Lower leg skin (tissue), 3 donors: Measurements from ENCODE around the gene ADSS1.

ENCODE experiments used
- POLR2A ChIP-seq, 2 donors: fragments of 450-650 bp; IDR thresholded peaks; one replicate each; pipeline ENCODE4 v1.6.1; 2016 to 2017; ENCODE audit warnings: antibody characterized with exemption in 2 of 2, mild to moderate bottlenecking in 1 of 2, moderate library complexity in 1 of 2
- TF ChIP-seq, protein P1 (sequence below), 3 donors: fragments of 450-650 bp; IDR thresholded peaks; one replicate each; pipeline ENCODE4 v1.5.1; 2016; ENCODE audit warnings: antibody characterized with exemption in 3 of 3, mild to moderate bottlenecking in 3 of 3, moderate library complexity in 2 of 3

- TF ChIP-seq, protein P1, sequence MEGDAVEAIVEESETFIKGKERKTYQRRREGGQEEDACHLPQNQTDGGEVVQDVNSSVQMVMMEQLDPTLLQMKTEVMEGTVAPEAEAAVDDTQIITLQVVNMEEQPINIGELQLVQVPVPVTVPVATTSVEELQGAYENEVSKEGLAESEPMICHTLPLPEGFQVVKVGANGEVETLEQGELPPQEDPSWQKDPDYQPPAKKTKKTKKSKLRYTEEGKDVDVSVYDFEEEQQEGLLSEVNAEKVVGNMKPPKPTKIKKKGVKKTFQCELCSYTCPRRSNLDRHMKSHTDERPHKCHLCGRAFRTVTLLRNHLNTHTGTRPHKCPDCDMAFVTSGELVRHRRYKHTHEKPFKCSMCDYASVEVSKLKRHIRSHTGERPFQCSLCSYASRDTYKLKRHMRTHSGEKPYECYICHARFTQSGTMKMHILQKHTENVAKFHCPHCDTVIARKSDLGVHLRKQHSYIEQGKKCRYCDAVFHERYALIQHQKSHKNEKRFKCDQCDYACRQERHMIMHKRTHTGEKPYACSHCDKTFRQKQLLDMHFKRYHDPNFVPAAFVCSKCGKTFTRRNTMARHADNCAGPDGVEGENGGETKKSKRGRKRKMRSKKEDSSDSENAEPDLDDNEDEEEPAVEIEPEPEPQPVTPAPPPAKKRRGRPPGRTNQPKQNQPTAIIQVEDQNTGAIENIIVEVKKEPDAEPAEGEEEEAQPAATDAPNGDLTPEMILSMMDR (IDR thresholded peaks at IDR 0.05) = no peak
- no peak for TF ChIP-seq POLR2A (IDR thresholded peaks at IDR 0.05)
Measured at GRCh38 chr14:104717646-104718045, 6.4 kb upstream of the ADSS1 start.
